Measurements from ENCODE around the gene SKIL. TPM values are rescaled to one million over a fixed set of nuclear protein-coding genes. Genes with fewer than 3 reads are reported as not detected.
A peak's percentile ranks its signal among the peaks of the same experiment; 100 is the strongest.

Gene SKIL
- total and polyA plus RNA-seq, 11 donors, result 6.6 to 33.6 (median 24.0) TPM

GRCh38 chr3:170353485-170353884 lies 4.0 kb upstream of the SKIL start:
- Histone ChIP-seq H3K4me1 (peaks cover 0 to 26% (median 10%) of the 10 kb centered on the region in 12 donors), H3K27me3 (no peaks in the 10 kb centered on the region), H3K27ac (no peak overlapping the region), H3K4me3 (no peak overlapping the region), H3K9me3 (no peaks in the 10 kb centered on the region), H3K36me3 (no peaks in the 10 kb centered on the region)
- ATAC-seq, result no peak
- TF ChIP-seq POLR2A (IDR thresholded peaks at IDR 0.05) (no peak), CTCF (IDR thresholded peaks at IDR 0.05) (no peak)
- DNase-seq, result no peak
- intact Hi-C loops (cut with DNase I), result loop anchor here in 5 of 10 donors (5.0 to 10.0 kb wide), 3 partner anchors 41 to 589 kb away; partner anchors contain the start of genes ACTRT3 (in 1 of the 5), PHC3 (in 1 of the 5) and TERC (in 1 of the 5)

- Histone ChIP-seq H3K9me3 (no peaks in the 10 kb centered on the region), H3K27me3 (no peaks in the 10 kb centered on the region), H3K4me3 (no peak overlapping the region), H3K36me3 (peaks cover 0 to 3% (median 2%) of the 10 kb centered on the region in 9 donors), H3K27ac (peak overlapping the region in 1 of 12 donors; percentile 99), H3K4me1 (peaks cover 0 to 39% (median 14%) of the 10 kb centered on the region in 12 donors)
- intact Hi-C loops (cut with DNase I), result loop anchor here in 8 of 10 donors (2.0 to 10.0 kb wide), 6 partner anchors 40 to 590 kb away; partner anchors contain the start of genes PRKCI (in 2 of the 8), ACTRT3 (in 1 of the 8), PHC3 (in 1 of the 8) and TERC (in 1 of the 8)
- no peak for TF ChIP-seq POLR2A (IDR thresholded peaks at IDR 0.05)
- no peak for TF ChIP-seq CTCF (IDR thresholded peaks at IDR 0.05)
- DNase-seq, result no peak
- ATAC-seq, result no peak
- WGBS, 4 donors, result 93 to 95% (median 94%) methylated on average over 4 of the region's 4 CpGs
Observed at GRCh38 chr3:170354760-170355159, 2.8 kb upstream of the SKIL start.

DNA sequence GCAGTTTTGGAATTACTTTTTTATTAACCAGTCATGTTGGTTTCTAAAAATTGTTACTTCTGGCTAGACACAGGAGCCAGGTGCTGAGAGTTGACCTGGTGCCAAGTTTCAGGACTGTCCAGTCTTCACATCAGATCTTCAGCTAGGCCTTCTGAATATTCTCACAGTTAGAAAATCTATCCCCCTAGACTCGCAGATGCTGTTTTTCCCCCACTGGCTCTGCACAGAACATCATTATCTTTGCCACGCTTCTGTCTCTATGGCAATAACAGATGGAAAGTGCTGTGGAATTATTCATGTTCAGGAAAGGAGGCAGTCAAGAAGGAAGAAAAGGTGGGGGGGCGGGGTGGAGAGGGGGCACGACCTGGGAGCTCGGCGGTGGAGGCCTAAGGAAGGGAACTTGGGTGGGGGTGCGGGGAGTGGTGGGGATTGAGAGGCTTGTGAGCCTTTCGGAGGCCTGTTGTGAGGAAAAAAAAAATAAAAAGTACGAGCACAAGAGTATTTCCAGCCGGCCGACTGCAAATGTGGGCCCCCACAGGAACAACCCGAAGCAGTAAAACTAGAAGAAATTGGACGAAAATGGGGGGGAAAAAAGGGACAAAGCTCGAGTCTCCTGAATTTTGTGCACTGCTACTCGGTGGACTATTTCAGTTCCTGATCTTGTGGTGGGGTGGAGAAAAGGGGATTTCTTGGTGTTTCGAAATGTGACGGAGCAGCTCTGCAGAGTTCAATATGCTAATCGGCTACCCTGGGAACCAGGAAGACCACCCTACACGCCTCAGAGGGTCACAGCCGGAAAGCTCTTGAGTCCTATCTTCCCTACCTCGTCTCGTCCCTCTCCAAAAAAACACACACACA lies 1.5 kb upstream of the SKIL start:
- Histone ChIP-seq H3K4me3 (peak overlapping the region; percentile 16 to 99 (median 91)), H3K4me1 (peaks cover 0 to 51% (median 24%) of the 10 kb centered on the region in 12 donors), H3K36me3 (peaks cover 0 to 15% (median 13%) of the 10 kb centered on the region in 9 donors), H3K9me3 (no peaks in the 10 kb centered on the region), H3K27ac (peak overlapping the region; percentile 90 to 100 (median 99)), H3K27me3 (no peaks in the 10 kb centered on the region)
- TF ChIP-seq CTCF (IDR thresholded peaks at IDR 0.05) (no peak), POLR2A (IDR thresholded peaks at IDR 0.05) (no peak)
- intact Hi-C loops (cut with DNase I), result loop anchor here in 5 of 10 donors (2.0 to 10.0 kb wide), 6 partner anchors 41 to 591 kb away; partner anchors contain the start of genes PRKCI (in 2 of the 5), ACTRT3 (in 1 of the 5), PHC3 (in 1 of the 5) and TERC (in 1 of the 5)
- DNase-seq, result peak in 4 of 5 donors; percentile 54 to 70 (median 66)
- WGBS, 4 donors, result 3 to 6% (median 5%) methylated on average over 22 of the region's 22 CpGs
- peak in 1 of 4 donors; percentile 14 for ATAC-seq

Measured in heart left ventricle (tissue), 16 donors.